Prostate gland (tissue), 2 donors: ENCODE results near the gene ASPSCR1.

Experiments
- CTCF ChIP-seq, 4 experiments: fragments of 200-600 bp in 2 of 4; fragments of 450-650 bp in 2 of 4; sonication (generic) in 2 of 4; IDR thresholded peaks; 1 replicate in 3 of 4; 2 replicates in 1 of 4; pipeline ENCODE4 v1.5.1; 2016 to 2019; ENCODE audit warnings: antibody characterized with exemption in 4 of 4, mild to moderate bottlenecking in 2 of 4, moderate library complexity in 2 of 4
- POLR2A ChIP-seq: fragments of 450-650 bp; IDR thresholded peaks from one replicate; pipeline ENCODE4 v1.6.1; 2016; ENCODE audit warnings: antibody characterized with exemption, mild to moderate bottlenecking

GRCh38 chr17:82014971-82015310 lies 37.5 kb downstream of the ASPSCR1 start:
- TF ChIP-seq POLR2A (no peak), CTCF (IDR thresholded peaks at IDR 0.05) (no peak)
